Measurements from ENCODE around the gene RAB22A.
A peak's percentile ranks its signal among the peaks of the same experiment; 100 is the strongest.

The RAB22A gene

GRCh38 chr20:58374027-58374850 lies 64.7 kb downstream of the RAB22A start:
- TF ChIP-seq, protein P1, sequence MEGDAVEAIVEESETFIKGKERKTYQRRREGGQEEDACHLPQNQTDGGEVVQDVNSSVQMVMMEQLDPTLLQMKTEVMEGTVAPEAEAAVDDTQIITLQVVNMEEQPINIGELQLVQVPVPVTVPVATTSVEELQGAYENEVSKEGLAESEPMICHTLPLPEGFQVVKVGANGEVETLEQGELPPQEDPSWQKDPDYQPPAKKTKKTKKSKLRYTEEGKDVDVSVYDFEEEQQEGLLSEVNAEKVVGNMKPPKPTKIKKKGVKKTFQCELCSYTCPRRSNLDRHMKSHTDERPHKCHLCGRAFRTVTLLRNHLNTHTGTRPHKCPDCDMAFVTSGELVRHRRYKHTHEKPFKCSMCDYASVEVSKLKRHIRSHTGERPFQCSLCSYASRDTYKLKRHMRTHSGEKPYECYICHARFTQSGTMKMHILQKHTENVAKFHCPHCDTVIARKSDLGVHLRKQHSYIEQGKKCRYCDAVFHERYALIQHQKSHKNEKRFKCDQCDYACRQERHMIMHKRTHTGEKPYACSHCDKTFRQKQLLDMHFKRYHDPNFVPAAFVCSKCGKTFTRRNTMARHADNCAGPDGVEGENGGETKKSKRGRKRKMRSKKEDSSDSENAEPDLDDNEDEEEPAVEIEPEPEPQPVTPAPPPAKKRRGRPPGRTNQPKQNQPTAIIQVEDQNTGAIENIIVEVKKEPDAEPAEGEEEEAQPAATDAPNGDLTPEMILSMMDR (IDR thresholded peaks at IDR 0.05; ENCODE audit: borderline replicate concordance, extremely low read depth, low read length, poor library complexity, severe bottlenecking), result no peak
- no peak for TF ChIP-seq EZH2 (IDR thresholded peaks at IDR 0.05; ENCODE audit: borderline replicate concordance, low read depth, low read length, severe bottlenecking)
- H3K4me2 ChIP-seq (ENCODE audit: insufficient read depth, low read length), result no peak overlapping the region
- no peak overlapping the region for H3K27ac ChIP-seq (ENCODE audit: low read length)
- H3K79me2 ChIP-seq (ENCODE audit: insufficient read depth, low read length), result no peaks in the 10 kb centered on the region
- no peak for ATAC-seq (ENCODE audit: insufficient read depth, low read depth)
- peak overlapping the region; percentile 44; the same call in 1 of the 2 replicates for H2AFZ ChIP-seq (ENCODE audit: low read depth, low read length)
- H3K36me3 ChIP-seq (ENCODE audit: insufficient read depth, low read length), result no peaks in the 10 kb centered on the region
- no peaks in the 10 kb centered on the region for H3K27me3 ChIP-seq (ENCODE audit: insufficient read depth, low read length, poor library complexity)
- no peaks in the 10 kb centered on the region for H3K9me3 ChIP-seq (ENCODE audit: insufficient read depth, low read length, severe bottlenecking)
- no peak overlapping the region for H3K4me3 ChIP-seq (ENCODE audit: low read depth in 1 of 2, low read length in 2 of 2)
- no peaks in the 10 kb centered on the region for H3K4me1 ChIP-seq (ENCODE audit: insufficient read depth, low read length)
- H3K9ac ChIP-seq (ENCODE audit: low read depth, low read length), result no peak overlapping the region
- H4K20me1 ChIP-seq (ENCODE audit: insufficient read depth, low read length), result no peaks in the 10 kb centered on the region
- DNase-seq, result no peak

DNA sequence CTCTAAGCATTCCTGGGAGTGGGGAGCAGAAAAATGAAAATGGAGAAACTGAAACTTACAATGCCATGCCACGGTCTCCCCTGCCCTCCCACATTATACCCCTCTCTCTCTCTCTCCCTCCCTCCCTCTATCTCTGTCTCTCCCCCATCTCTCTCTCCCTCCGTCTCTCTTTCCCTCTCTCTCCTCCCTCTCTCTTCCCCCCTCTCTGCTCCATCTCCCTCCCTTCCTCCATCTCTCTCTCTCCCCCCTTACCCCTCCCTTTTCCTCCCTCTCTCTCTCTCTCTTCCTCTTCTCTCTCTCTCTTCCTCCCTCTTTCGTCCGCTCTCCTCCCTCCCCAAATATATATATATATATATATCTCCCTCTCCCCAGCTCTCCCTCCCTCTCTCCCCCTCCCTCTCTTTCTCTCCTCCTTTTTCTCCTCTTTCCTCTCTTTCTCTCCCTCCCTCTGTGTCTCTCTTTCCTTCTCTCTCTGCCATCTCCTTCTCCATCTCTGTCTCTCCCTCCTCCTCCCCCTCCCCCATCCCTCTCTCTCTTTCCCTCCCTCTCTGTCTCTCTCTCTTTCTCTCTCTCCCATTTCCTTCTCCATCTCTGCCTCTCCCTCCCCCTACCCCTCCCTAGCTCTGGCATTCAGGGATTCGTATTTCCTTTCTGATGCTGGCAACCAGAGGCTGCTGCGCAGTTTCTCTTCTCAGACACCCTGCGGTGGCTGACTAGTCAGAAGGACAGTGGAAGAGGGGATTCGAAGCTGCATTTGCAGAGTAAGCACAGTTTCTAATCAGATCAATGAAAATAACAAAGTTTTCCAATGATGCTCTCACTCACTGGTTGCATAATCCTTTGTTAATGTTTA lies 65.6 kb downstream of the RAB22A start:
- Histone ChIP-seq H3K27me3 (ENCODE audit: insufficient read depth, low read length, poor library complexity) (no peaks in the 10 kb centered on the region), H3K79me2 (ENCODE audit: insufficient read depth, low read length) (no peaks in the 10 kb centered on the region), H3K4me3 (ENCODE audit: low read depth in 1 of 2, low read length in 2 of 2) (no peak overlapping the region), H3K9ac (ENCODE audit: low read depth, low read length) (no peak overlapping the region), H3K4me2 (ENCODE audit: insufficient read depth, low read length) (no peak overlapping the region), H2AFZ (ENCODE audit: low read depth, low read length) (no peak overlapping the region), H3K36me3 (ENCODE audit: insufficient read depth, low read length) (no peaks in the 10 kb centered on the region), H3K27ac (ENCODE audit: low read length) (no peak overlapping the region), H3K9me3 (ENCODE audit: insufficient read depth, low read length, severe bottlenecking) (no peaks in the 10 kb centered on the region), H3K4me1 (ENCODE audit: insufficient read depth, low read length) (no peaks in the 10 kb centered on the region), H4K20me1 (ENCODE audit: insufficient read depth, low read length) (no peaks in the 10 kb centered on the region)
- ATAC-seq (ENCODE audit: insufficient read depth, low read depth), result no peak
- TF ChIP-seq EZH2 (IDR thresholded peaks at IDR 0.05; ENCODE audit: borderline replicate concordance, low read depth, low read length, severe bottlenecking), result no peak
- TF ChIP-seq, protein P1 (IDR thresholded peaks at IDR 0.05; ENCODE audit: borderline replicate concordance, extremely low read depth, low read length, poor library complexity, severe bottlenecking), result no peak
- DNase-seq, result no peak

DNA sequence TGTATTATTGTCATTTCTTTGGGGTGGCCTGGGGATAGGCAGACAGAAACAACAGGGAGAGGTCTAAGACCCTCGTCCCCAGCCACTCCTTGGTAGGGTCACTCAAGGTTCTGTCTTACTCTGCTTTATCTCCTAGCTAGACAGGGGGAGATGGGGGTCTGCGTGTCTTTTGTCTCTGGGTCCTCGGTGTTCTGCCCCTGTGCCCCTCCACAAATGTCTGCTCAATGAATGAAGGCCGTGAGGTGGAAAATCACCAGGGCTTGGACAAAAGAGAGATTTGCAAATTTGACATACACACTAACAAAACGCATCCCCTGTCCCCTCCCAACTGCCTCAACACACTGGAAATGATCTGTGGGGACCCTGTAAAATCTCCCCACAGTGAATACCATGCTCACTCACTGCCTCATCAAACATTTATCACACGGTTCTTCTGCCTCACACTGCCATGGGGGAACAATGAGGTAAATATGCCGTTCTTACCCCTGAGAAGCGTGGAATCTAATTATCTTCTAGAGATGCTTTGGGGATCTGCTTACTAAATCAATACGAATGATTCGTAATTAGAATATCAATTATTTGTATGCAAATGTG lies 66.3 kb downstream of the RAB22A start:
- H3K4me1 ChIP-seq (ENCODE audit: insufficient read depth, low read length), result no peaks in the 10 kb centered on the region
- no peak overlapping the region for H3K4me3 ChIP-seq (ENCODE audit: low read depth in 1 of 2, low read length in 2 of 2)
- H3K27me3 ChIP-seq (ENCODE audit: insufficient read depth, low read length, poor library complexity), result no peaks in the 10 kb centered on the region
- no peaks in the 10 kb centered on the region for H3K79me2 ChIP-seq (ENCODE audit: insufficient read depth, low read length)
- ATAC-seq (ENCODE audit: insufficient read depth, low read depth) (no peak), DNase-seq (no peak)
- H3K27ac ChIP-seq (ENCODE audit: low read length), result no peak overlapping the region
- no peak overlapping the region for H3K4me2 ChIP-seq (ENCODE audit: insufficient read depth, low read length)
- H3K9me3 ChIP-seq (ENCODE audit: insufficient read depth, low read length, severe bottlenecking), result no peaks in the 10 kb centered on the region
- H3K36me3 ChIP-seq (ENCODE audit: insufficient read depth, low read length), result no peaks in the 10 kb centered on the region
- TF ChIP-seq, protein P1 (IDR thresholded peaks at IDR 0.05; ENCODE audit: borderline replicate concordance, extremely low read depth, low read length, poor library complexity, severe bottlenecking), result no peak
- TF ChIP-seq EZH2 (IDR thresholded peaks at IDR 0.05; ENCODE audit: borderline replicate concordance, low read depth, low read length, severe bottlenecking), result no peak
- H4K20me1 ChIP-seq (ENCODE audit: insufficient read depth, low read length), result no peaks in the 10 kb centered on the region
- no peak overlapping the region for H2AFZ ChIP-seq (ENCODE audit: low read depth, low read length)
- H3K9ac ChIP-seq (ENCODE audit: low read depth, low read length), result no peak overlapping the region

Data from DND-41 (cell line).